GM12878 (cell line): ENCODE results near the gene FOXF1. TPM values are rescaled to one million over a fixed set of nuclear protein-coding genes. Genes with fewer than 3 reads are reported as not detected.

Experiments
- ATAC-seq: fragments of 200-7000 bp; cut with Tn5 transposase; 3 replicates; pipeline ENCODE4 v1.9.1; 2020; ENCODE audit warnings: mild to moderate bottlenecking, moderate library complexity
- BruUV-seq: library from RNA; stranded (reverse); fragments of 400-500 nt; replicated peaks from 2 replicates; lab custom pipeline; 2021; lab: Mats Ljungman, UMichigan
- CTCF ChIA-PET: fragments of 300-600 bp; sonication (Branson Sonifier 250); formaldehyde crosslinking; extraction: SDS; loops from one replicate; lab custom pipeline; 2021; ENCODE audit warnings: inconsistent platforms; lab: Yijun Ruan, JAX
- POLR2A ChIA-PET: fragments of 350-600 bp; formaldehyde crosslinking; extraction: SDS; loops from one replicate; lab custom pipeline; 2021; ENCODE audit warnings: inconsistent platforms; lab: Charles Lee
- RAD21 ChIA-PET: fragments of 300-600 bp; sonication (Branson Sonifier 250); formaldehyde crosslinking; loops from one replicate; lab custom pipeline; 2023; ENCODE audit warnings: antibody characterized with exemption; ENCODE audit not compliant: unreplicated experiment; lab: Charles Lee
- SMC1A ChIA-PET: fragments of 300-600 bp; sonication (Branson Sonifier 250); formaldehyde crosslinking; loops from one replicate; lab custom pipeline; 2023; ENCODE audit not compliant: unreplicated experiment, uncharacterized antibody; lab: Charles Lee
- DNase-seq: peaks from one replicate; pipeline ENCODE4 v3.0.0-alpha.2; 2011; ENCODE audit warnings: low read depth, low spot score
- FAIRE-seq: peaks from 3 replicates; lab custom pipeline; 2011; peaks lifted over from hg19 to GRCh38; lab: Jason Lieb, UNC
- H2AFZ ChIP-seq: 2 replicates; pipeline ENCODE4 v1.6.0; 2011; ENCODE audit warnings: low read depth, low read length, control low read depth; ENCODE audit not compliant: control insufficient read depth
- H3K27ac ChIP-seq: 2 replicates; pipeline ENCODE4 v1.5.1; 2011; ENCODE audit warnings: control low read depth; ENCODE audit not compliant: control insufficient read depth, insufficient read depth
- H3K27me3 ChIP-seq, 2 experiments: replicated peaks in 1 of 2; 2 replicates each; pipeline versions ENCODE4 v1.6.0 to v1.6.1; 2011; ENCODE audit warnings: low read length in 1 of 2; ENCODE audit not compliant: control insufficient read depth in 2 of 2, insufficient read depth in 2 of 2
- H3K36me3 ChIP-seq, 2 experiments: 2 replicates each; pipeline ENCODE4 v1.5.1; 2011; ENCODE audit warnings: low read length in 1 of 2; ENCODE audit not compliant: control insufficient read depth in 2 of 2, insufficient read depth in 2 of 2
- H3K4me1 ChIP-seq: 2 replicates; pipeline ENCODE4 v1.6.1; 2011; ENCODE audit warnings: mild to moderate bottlenecking, low read length, moderate library complexity, mixed read lengths; ENCODE audit not compliant: control insufficient read depth, insufficient read depth
- H3K4me2 ChIP-seq: 2 replicates; pipeline ENCODE4 v1.6.0; 2011; ENCODE audit warnings: control low read depth; ENCODE audit not compliant: control insufficient read depth, insufficient read depth
- H3K4me3 ChIP-seq: fragments of 200-600 bp; sonication (generic); 2 replicates; pipeline ENCODE4 v1.5.1; 2016
- H3K79me2 ChIP-seq: 2 replicates; pipeline ENCODE4 v1.6.0; 2011; ENCODE audit warnings: low read length; ENCODE audit not compliant: control insufficient read depth, insufficient read depth
- H3K9ac ChIP-seq: 2 replicates; pipeline ENCODE4 v1.8.0; 2011; ENCODE audit warnings: low read length, control low read depth, mixed read lengths; ENCODE audit not compliant: control insufficient read depth, insufficient read depth
- H3K9me3 ChIP-seq: replicated peaks from 3 replicates; pipeline ENCODE4 v1.5.1; 2011; ENCODE audit warnings: mild to moderate bottlenecking, low read length; ENCODE audit not compliant: control insufficient read depth, insufficient read depth
- H4K20me1 ChIP-seq: 2 replicates; pipeline ENCODE4 v1.6.0; 2011; ENCODE audit not compliant: control insufficient read depth, insufficient read depth
- BCL3 ChIP-seq: IDR thresholded peaks from 2 replicates; pipeline ENCODE4 v1.6.1; 2011; ENCODE audit warnings: borderline replicate concordance, low read depth, mild to moderate bottlenecking, moderate library complexity, low read length; ENCODE audit not compliant: insufficient read depth, poor library complexity, severe bottlenecking
- MLLT1 ChIP-seq: fragments of 450-650 bp; IDR thresholded peaks from 2 replicates; pipeline ENCODE4 v1.6.1; 2016; ENCODE audit warnings: mild to moderate bottlenecking
- SIN3A ChIP-seq: IDR thresholded peaks from 2 replicates; pipeline ENCODE4 v1.6.1; 2012; ENCODE audit warnings: low read depth, low read length, improper control_type of control experiment
- SPI1 ChIP-seq: IDR thresholded peaks from 2 replicates; pipeline ENCODE4 v1.6.1; 2011; ENCODE audit warnings: low read depth, mild to moderate bottlenecking, low read length, moderate library complexity, borderline replicate concordance; ENCODE audit not compliant: insufficient read depth
- STAT3 ChIP-seq: IDR thresholded peaks from 2 replicates; pipeline ENCODE4 v1.6.1; 2011; ENCODE audit warnings: low read depth, low read length, improper control_type of control experiment
- SUZ12 ChIP-seq: fragments of 200-600 bp; sonication (generic); IDR thresholded peaks from one replicate; pipeline ENCODE4 v1.6.1; 2018; ENCODE audit warnings: antibody characterized with exemption, mild to moderate bottlenecking; ENCODE audit not compliant: unreplicated experiment
- TBL1XR1 ChIP-seq: IDR thresholded peaks from 2 replicates; pipeline ENCODE4 v1.6.1; 2012; ENCODE audit warnings: low read depth, low read length, improper control_type of control experiment
- ZNF24 ChIP-seq: fragments of 450-650 bp; IDR thresholded peaks from 2 replicates; pipeline ENCODE4 v1.6.1; 2017; ENCODE audit warnings: antibody characterized with exemption, mild to moderate bottlenecking
- ZNF592 ChIP-seq: fragments of 450-650 bp; IDR thresholded peaks from 2 replicates; pipeline ENCODE4 v1.6.1; 2017; ENCODE audit warnings: mild to moderate bottlenecking, moderate library complexity
- WGBS: methylation state at CpG from one replicate; pipeline ENCODE4 v1.1.6; 2016; ENCODE audit warnings: low lambda C conversion rate; ENCODE audit not compliant: insufficient replicate concordance, insufficient coverage; ENCODE audit errors: missing lambda C conversion rate; 5-methylcytosine and 5-hydroxymethylcytosine counted together
- in situ Hi-C: fragments of 300-500 bp; cut with MboI; formaldehyde crosslinking; loops from 9 replicates; pipeline ENCODE4 v1.14.3; 2018; ENCODE audit warnings: mixed read lengths
- intact Hi-C: fragments of 100-400 bp; cut with micrococcal nuclease; formaldehyde crosslinking; loops from one replicate; pipeline ENCODE4 v1.14.2; 2022; ENCODE audit not compliant: unreplicated experiment
- polyA plus RNA-seq, 11 experiments: library from polyadenylated mRNA; depleted of rRNA in 4 of 11; unstranded in 6 of 11; stranded (reverse) in 5 of 11; fragments of >200 nt; fragmentation: Nextera tagmentation in 4 of 11; fragmentation: Illumina TruSeq in 1 of 11; extraction: Ambion mirVana in 4 of 11; extraction: Trizol in 1 of 11; gene quantifications; 1 replicate in 1 of 11; 2 replicates in 10 of 11; pipeline versions ENCODE4 v1.2.1 to v1.2.3, GENCODE V29; 2011 to 2016; ENCODE audit warnings: inconsistent platforms in 2 of 11, missing spikeins in 2 of 11, low read depth in 1 of 11
- total RNA-seq, 4 experiments: library from RNA; depleted of rRNA in 3 of 4; stranded (reverse); fragments of >200 nt in 3 of 4; fragmentation: Illumina TruSeq in 1 of 4; extraction: Trizol in 1 of 4; gene quantifications; 2 replicates each; pipeline versions ENCODE4 v1.2.1 to v1.2.3, GENCODE V29; 2013 to 2021
- TF ChIP-seq, protein P1 (sequence below): fragments of 450-650 bp; formaldehyde crosslinking; IDR thresholded peaks from 2 replicates; pipeline ENCODE4 v1.4.0; 2020; ENCODE audit warnings: mild to moderate bottlenecking, moderate library complexity

FOXF1 gene
- total and polyA plus RNA-seq, 10 of the 15 experiments (the other 5 are each of a cell fraction or from before 2014, with no cell fraction given): 0.01 TPM; not detected in 9

- H3K27me3 ChIP-seq: peaks cover 0 to 1% of the 10 kb centered on the region in 2 experiments; a peak in 2 of 4 replicates
- POLR2A ChIA-PET: no interaction called here
- CTCF ChIA-PET: interaction anchor here (1.1 to 5.7 kb wide), 4 partner anchors 12 to 700 kb away, joined by 3 to 27 read pairs (median 4); no protein-coding TSS in a partner anchor
- no peak overlapping the region for H3K9ac ChIP-seq
- 52% methylated on average over 34 of the region's 35 CpGs for WGBS
- no peak for DNase-seq
- no peak for FAIRE-seq
- no peak overlapping the region for H2AFZ ChIP-seq
- H3K4me3 ChIP-seq: no peak overlapping the region
- RAD21 ChIA-PET: no interaction called here
- SMC1A ChIA-PET: interaction anchor here (1.1 kb wide), 1 partner anchor 535 kb away, joined by 3 read pairs; no protein-coding TSS in a partner anchor
- in situ Hi-C loops: loop anchor here (5.0 kb wide), 2 partner anchors 179 to 699 kb away; no protein-coding TSS in a partner anchor
- ATAC-seq: no peak
- H4K20me1 ChIP-seq: no peaks in the 10 kb centered on the region
- no TSS peak for BruUV-seq
- H3K79me2 ChIP-seq: no peaks in the 10 kb centered on the region
- no peaks in the 10 kb centered on the region for H3K9me3 ChIP-seq
- intact Hi-C loops: no loop called here
- H3K36me3 ChIP-seq: no peaks in the 10 kb centered on the region
- no peak overlapping the region for H3K4me2 ChIP-seq
- H3K27ac ChIP-seq: no peak overlapping the region
- no peaks in the 10 kb centered on the region for H3K4me1 ChIP-seq
- TF ChIP-seq, protein P1, sequence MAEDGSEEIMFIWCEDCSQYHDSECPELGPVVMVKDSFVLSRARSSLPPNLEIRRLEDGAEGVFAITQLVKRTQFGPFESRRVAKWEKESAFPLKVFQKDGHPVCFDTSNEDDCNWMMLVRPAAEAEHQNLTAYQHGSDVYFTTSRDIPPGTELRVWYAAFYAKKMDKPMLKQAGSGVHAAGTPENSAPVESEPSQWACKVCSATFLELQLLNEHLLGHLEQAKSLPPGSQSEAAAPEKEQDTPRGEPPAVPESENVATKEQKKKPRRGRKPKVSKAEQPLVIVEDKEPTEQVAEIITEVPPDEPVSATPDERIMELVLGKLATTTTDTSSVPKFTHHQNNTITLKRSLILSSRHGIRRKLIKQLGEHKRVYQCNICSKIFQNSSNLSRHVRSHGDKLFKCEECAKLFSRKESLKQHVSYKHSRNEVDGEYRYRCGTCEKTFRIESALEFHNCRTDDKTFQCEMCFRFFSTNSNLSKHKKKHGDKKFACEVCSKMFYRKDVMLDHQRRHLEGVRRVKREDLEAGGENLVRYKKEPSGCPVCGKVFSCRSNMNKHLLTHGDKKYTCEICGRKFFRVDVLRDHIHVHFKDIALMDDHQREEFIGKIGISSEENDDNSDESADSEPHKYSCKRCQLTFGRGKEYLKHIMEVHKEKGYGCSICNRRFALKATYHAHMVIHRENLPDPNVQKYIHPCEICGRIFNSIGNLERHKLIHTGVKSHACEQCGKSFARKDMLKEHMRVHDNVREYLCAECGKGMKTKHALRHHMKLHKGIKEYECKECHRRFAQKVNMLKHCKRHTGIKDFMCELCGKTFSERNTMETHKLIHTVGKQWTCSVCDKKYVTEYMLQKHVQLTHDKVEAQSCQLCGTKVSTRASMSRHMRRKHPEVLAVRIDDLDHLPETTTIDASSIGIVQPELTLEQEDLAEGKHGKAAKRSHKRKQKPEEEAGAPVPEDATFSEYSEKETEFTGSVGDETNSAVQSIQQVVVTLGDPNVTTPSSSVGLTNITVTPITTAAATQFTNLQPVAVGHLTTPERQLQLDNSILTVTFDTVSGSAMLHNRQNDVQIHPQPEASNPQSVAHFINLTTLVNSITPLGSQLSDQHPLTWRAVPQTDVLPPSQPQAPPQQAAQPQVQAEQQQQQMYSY: no peak
- TF ChIP-seq SPI1 (no peak), STAT3 (no peak), ZNF24 (no peak), MLLT1 (no peak), SUZ12 (no peak), ZNF592 (no peak), TBL1XR1 (no peak), SIN3A (no peak), BCL3 (no peak)
Measured at GRCh38 chr16:86521236-86522197, 11.2 kb downstream of the FOXF1 start.
